Heart left ventricle (tissue), 16 donors: ENCODE results near the gene TNIP1. TPM values are rescaled to one million over a fixed set of nuclear protein-coding genes. Genes with fewer than 3 reads are reported as not detected.
A peak's percentile ranks its signal among the peaks of the same experiment; 100 is the strongest.

Experiments
- ATAC-seq, 4 donors: fragments of 200-7000 bp; cut with Tn5 transposase; one replicate each; pipeline ENCODE4 v1.9.1; 2020 to 2022; ENCODE audit warnings: moderate library complexity in 4 of 4, mild to moderate bottlenecking in 3 of 4, moderate number of reproducible peaks in 1 of 4
- DNase-seq, 5 donors: peaks; one replicate each; pipeline ENCODE4 v3.0.0-alpha.2; 2020
- H3K27ac ChIP-seq, 12 donors: fragments of 200-600 bp; sonication (generic) in 4 of 12; one replicate each; pipeline versions ENCODE4 v1.5.0 to v1.8.0; 2016 to 2022; ENCODE audit warnings: mild to moderate bottlenecking in 2 of 12
- H3K27me3 ChIP-seq, 9 donors: fragments of 200-600 bp; sonication (generic) in 2 of 9; one replicate each; pipeline versions ENCODE4 v1.5.1 to v1.8.0; 2016 to 2022; ENCODE audit warnings: mild to moderate bottlenecking in 3 of 9
- H3K36me3 ChIP-seq, 9 donors: fragments of 200-600 bp; sonication (generic) in 2 of 9; one replicate each; pipeline versions ENCODE4 v1.5.0 to v1.8.0; 2018 to 2022; ENCODE audit warnings: mild to moderate bottlenecking in 2 of 9
- H3K4me1 ChIP-seq, 12 donors: fragments of 200-600 bp; sonication (generic) in 4 of 12; one replicate each; pipeline versions ENCODE4 v1.5.0 to v1.8.0; 2016 to 2022; ENCODE audit warnings: mild to moderate bottlenecking in 3 of 12
- H3K4me3 ChIP-seq, 12 donors: fragments of 200-600 bp; sonication (generic) in 4 of 12; one replicate each; pipeline versions ENCODE4 v1.5.0 to v1.8.0; 2017 to 2022; ENCODE audit warnings: mild to moderate bottlenecking in 9 of 12, moderate library complexity in 4 of 12
- H3K9me3 ChIP-seq, 12 donors: fragments of 200-600 bp; sonication (generic) in 4 of 12; one replicate each; pipeline versions ENCODE4 v1.5.0 to v1.8.0; 2016 to 2022; ENCODE audit warnings: mild to moderate bottlenecking in 1 of 12
- CTCF ChIP-seq, 12 donors: fragments of 200-600 bp; sonication (generic) in 4 of 12; IDR thresholded peaks; one replicate each; pipeline versions ENCODE4 v1.5.0 to v1.8.0; 2018 to 2022; ENCODE audit warnings: antibody characterized with exemption in 12 of 12, mild to moderate bottlenecking in 5 of 12
- POLR2A ChIP-seq, 2 donors: fragments of 450-650 bp; IDR thresholded peaks; one replicate each; pipeline ENCODE4 v1.6.1; 2017; ENCODE audit warnings: antibody characterized with exemption in 2 of 2, mild to moderate bottlenecking in 2 of 2, moderate library complexity in 2 of 2
- WGBS, 4 donors: extraction: QIAGEN DNeasy Blood & Tissue Kit in 2 of 4; methylation state at CpG; one replicate each; pipeline versions ENCODE4 v1.1.5 to v1.1.7; 2013 to 2018; 5-methylcytosine and 5-hydroxymethylcytosine counted together
- intact Hi-C, 10 donors: fragments of 100-400 bp; cut with DNase I; formaldehyde crosslinking; loops; one replicate each; pipeline versions ENCODE4 v1.11.1 to v1.14.2; 2022
- polyA plus RNA-seq, 2 donors: library from polyadenylated mRNA; stranded (reverse); fragments of 200-250 nt; gene quantifications; one replicate each; pipeline ENCODE4 v1.2.3, GENCODE V29; 2013
- total RNA-seq, 9 donors: library from RNA; depleted of rRNA in 2 of 9; stranded (reverse); fragments of >200 nt in 2 of 9; fragmentation: NEBNext Ultra II Directional in 3 of 9; extraction: Animal tissue kit (Norgen Biotek cat#: 25700) in 3 of 9; gene quantifications; one replicate each; pipeline versions ENCODE4 v1.1.0 to v1.2.4, GENCODE V29; 2016 to 2023
- donor health status: ischemic (EF 13 %, LVEDD 7.1; RV severe dilation, severe dysfunction).
- donor health status: healthy with polysubstance abuse.
- donor health status: DM: no; HTN: yes; CAD: no.
- donor health status: DM: no; HTN: no; CAD: no.
- donor health status: ischemic (EF 25% LVEDD 6.9; RV normal size, moderate dysfunction).
- donor health status: ischemic (EF 25% LVEDD 5.7; RV mildly dilated, moderate dysfunction).
- donor health status: healthy.
- donor health status: DM: yes; HTN: yes; CAD: no.
- donor health status: ischemic (EF 35%, LVEDD 5.7; RV mildly dilated, moderate dysfunction).
- donor health status: nonischemic (EF 11% LVEDD 7.7; RV severe dilation, severe dysfunction).
- donor health status: DM: yes; HTN: yes; CAD: no.
- donor health status: PGD.
- donor health status: ischemic (EF 29% LVEDD 5.4; RV normal size, mild dysfunction).
- donor health status: nonischemic (EF 23%, LVEDD 6.1; RV moderate dilation, normal function).

Gene TNIP1
- total and polyA plus RNA-seq, 11 donors, result 86.0 to 180 (median 108) TPM

- Histone ChIP-seq H3K36me3 (peaks cover 0 to 94% (median 88%) of the 10 kb centered on the region in 9 donors), H3K9me3 (no peaks in the 10 kb centered on the region), H3K4me1 (peaks cover 0 to 31% (median 7%) of the 10 kb centered on the region in 12 donors), H3K4me3 (no peak overlapping the region), H3K27ac (peak overlapping the region in 4 of 12 donors; percentile 23 to 50 (median 40)), H3K27me3 (no peaks in the 10 kb centered on the region)
- ATAC-seq, result peak; percentile 35 to 88 (median 84)
- DNase-seq, result peak; percentile 82 to 87 (median 84)
- whole genome bisulfite sequencing, 4 donors, result 66 to 70% (median 68%) methylated on average over 6 of the region's 6 CpGs
- peak; percentile 77 to 92 (median 88) for TF ChIP-seq CTCF (IDR thresholded peaks at IDR 0.05)
- no peak for TF ChIP-seq POLR2A (IDR thresholded peaks at IDR 0.05)
- intact Hi-C loops, result loop anchor here (1.0 to 5.0 kb wide), 8 partner anchors 64 to 191 kb away; no protein-coding TSS in a partner anchor
These were observed 29.5 kb downstream of the TNIP1 start for GRCh38 chr5:151051066-151051930.

- Histone ChIP-seq H3K27me3 (no peaks in the 10 kb centered on the region), H3K4me1 (peaks cover 0 to 22% (median 7%) of the 10 kb centered on the region in 12 donors), H3K4me3 (no peak overlapping the region), H3K27ac (no peak overlapping the region), H3K36me3 (peaks cover 0 to 94% (median 87%) of the 10 kb centered on the region in 9 donors), H3K9me3 (no peaks in the 10 kb centered on the region)
- DNase-seq, result peak in 1 of 5 donors; percentile 7
- ATAC-seq, result no peak
- WGBS, 4 donors, result 65 to 75% (median 71%) methylated on average over 7 of the region's 7 CpGs
- intact Hi-C loops, result loop anchor here in 6 of 10 donors (1.0 to 10.0 kb wide), 6 partner anchors 41 to 244 kb away; no protein-coding TSS in a partner anchor
- TF ChIP-seq CTCF (IDR thresholded peaks at IDR 0.05) (peak in 2 of 12 donors; percentile 23), POLR2A (IDR thresholded peaks at IDR 0.05) (no peak)
These were observed 32.3 kb downstream of the TNIP1 start for GRCh38 chr5:151048526-151048925.

DNA sequence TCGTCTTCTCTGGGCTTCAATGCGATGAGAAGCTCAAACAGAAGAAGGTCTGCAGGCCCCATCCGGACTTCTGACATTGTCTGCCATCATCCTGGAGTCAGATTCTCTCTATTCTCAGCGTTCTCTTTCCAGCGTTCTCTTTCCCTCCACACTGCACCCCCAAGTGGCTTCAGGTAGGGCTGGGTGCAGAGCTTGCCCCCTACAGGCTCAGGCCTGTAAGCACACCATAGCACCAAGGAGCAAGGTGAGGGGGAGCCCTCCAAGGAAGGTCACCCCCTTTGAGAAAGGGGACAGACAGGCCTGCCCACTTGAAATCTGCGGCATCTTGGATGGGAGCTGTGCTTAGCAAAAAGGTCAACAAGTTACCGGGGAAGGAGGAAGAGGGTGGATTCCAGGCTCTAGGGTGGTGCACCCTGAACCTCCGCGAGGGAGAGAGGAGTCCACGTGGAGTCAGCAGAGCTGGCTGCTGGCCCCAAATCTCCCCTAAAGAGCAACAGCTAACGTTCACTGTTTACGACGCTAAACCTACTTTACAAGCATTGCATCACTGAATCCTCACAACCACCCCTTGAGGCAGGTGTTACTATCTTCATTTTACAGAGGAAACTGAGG lies 32.9 kb downstream of the TNIP1 start:
- Histone ChIP-seq H3K36me3 (peaks cover 0 to 96% (median 89%) of the 10 kb centered on the region in 9 donors), H3K4me3 (no peak overlapping the region), H3K27me3 (no peaks in the 10 kb centered on the region), H3K9me3 (no peaks in the 10 kb centered on the region), H3K27ac (peak overlapping the region in 1 of 12 donors; percentile 12), H3K4me1 (peaks cover 0 to 19% (median 7%) of the 10 kb centered on the region in 12 donors)
- ATAC-seq, result peak; percentile 74 to 85 (median 76)
- intact Hi-C loops, result loop anchor here in 9 of 10 donors (1.0 to 10.0 kb wide), 6 partner anchors 41 to 243 kb away; no protein-coding TSS in a partner anchor
- peak in 2 of 5 donors; percentile 57 to 60 for DNase-seq
- 55 to 64% (median 61%) methylated on average over 13 of the region's 13 CpGs for WGBS, 4 donors
- TF ChIP-seq POLR2A (IDR thresholded peaks at IDR 0.05) (no peak), CTCF (IDR thresholded peaks at IDR 0.05) (peak; percentile 69 to 90 (median 84))
